IMR-90 (cell line): ENCODE data around the gene TF. TPM values are rescaled to one million over a fixed set of nuclear protein-coding genes. Genes with fewer than 3 reads are reported as not detected.

Source experiments
- ATAC-seq: fragments of 200-7000 bp; cut with Tn5 transposase; 2 replicates; pipeline ENCODE4 v1.9.1; 2020; ENCODE audit warnings: low read depth, mild to moderate bottlenecking, moderate library complexity
- BruUV-seq: library from RNA; stranded (reverse); fragments of 400-500 nt; replicated peaks from 2 replicates; lab custom pipeline; 2021; lab: Mats Ljungman, UMichigan
- CTCF ChIA-PET: fragments of 300-600 bp; formaldehyde crosslinking; extraction: SDS; loops from one replicate; lab custom pipeline; 2021; ENCODE audit warnings: antibody characterized with exemption; lab: Yijun Ruan, JAX
- POLR2A ChIA-PET: fragments of 300-600 bp; sonication (Branson Sonifier 250); formaldehyde crosslinking; loops from one replicate; lab custom pipeline; 2022; ENCODE audit warnings: antibody characterized with exemption; ENCODE audit not compliant: unreplicated experiment; lab: Charles Lee
- DNase-seq: peaks from one replicate; pipeline ENCODE4 v3.0.0; 2013
- H2AFZ ChIP-seq: replicated peaks from 2 replicates; pipeline ENCODE3; 2013; ENCODE audit warnings: low read length, mild to moderate bottlenecking; ENCODE audit not compliant: poor library complexity
- H2AK5ac ChIP-seq: 2 replicates; pipeline ENCODE4 v1.6.1; 2013; ENCODE audit warnings: low read depth, low read length, inconsistent platforms
- H2AK9ac ChIP-seq: replicated peaks from 2 replicates; pipeline ENCODE3; 2013; ENCODE audit warnings: mild to moderate bottlenecking, low read depth, low read length, moderate library complexity; ENCODE audit not compliant: poor library complexity
- H2BK120ac ChIP-seq: 2 replicates; pipeline ENCODE4 v1.6.1; 2013; ENCODE audit warnings: low read depth, low read length, inconsistent platforms
- H2BK15ac ChIP-seq: 3 replicates; pipeline ENCODE4 v1.6.1; 2013; ENCODE audit warnings: low read depth, low read length, inconsistent platforms
- H2BK20ac ChIP-seq: 2 replicates; pipeline ENCODE4 v1.6.1; 2013; ENCODE audit warnings: low read depth, mild to moderate bottlenecking, inconsistent platforms, low read length, moderate library complexity
- H2BK5ac ChIP-seq: 2 replicates; pipeline ENCODE4 v1.6.1; 2013; ENCODE audit warnings: mild to moderate bottlenecking, low read depth, low read length, inconsistent platforms; ENCODE audit not compliant: poor library complexity, severe bottlenecking
- H3K14ac ChIP-seq: replicated peaks from 2 replicates; pipeline ENCODE4 v1.6.1; 2013; ENCODE audit warnings: low read depth, low read length, inconsistent platforms
- H3K18ac ChIP-seq: 2 replicates; pipeline ENCODE4 v1.6.1; 2013; ENCODE audit warnings: low read depth, low read length, control low read depth
- H3K23ac ChIP-seq: 2 replicates; pipeline ENCODE4 v1.6.1; 2013; ENCODE audit warnings: low read depth, low read length, inconsistent platforms
- H3K27ac ChIP-seq: 2 replicates; pipeline ENCODE4 v1.5.1; 2013; ENCODE audit warnings: mild to moderate bottlenecking, control low read depth, low read length; ENCODE audit not compliant: insufficient read depth
- H3K27me3 ChIP-seq: 2 replicates; pipeline ENCODE4 v1.6.1; 2013; ENCODE audit warnings: low read length; ENCODE audit not compliant: control insufficient read depth, insufficient read depth
- H3K36me3 ChIP-seq: 2 replicates; pipeline ENCODE4 v1.6.1; 2013; ENCODE audit warnings: low read length, mixed read lengths; ENCODE audit not compliant: control insufficient read depth, insufficient read depth
- H3K4ac ChIP-seq: 2 replicates; pipeline ENCODE4 v1.6.1; 2013; ENCODE audit warnings: low read depth, low read length, inconsistent platforms
- H3K4me1 ChIP-seq: 2 replicates; pipeline ENCODE4 v1.6.1; 2013; ENCODE audit warnings: low read length, mixed read lengths; ENCODE audit not compliant: control insufficient read depth, insufficient read depth
- H3K4me2 ChIP-seq: 2 replicates; pipeline ENCODE4 v1.6.1; 2013; ENCODE audit warnings: low read depth, mild to moderate bottlenecking, control low read depth, low read length, moderate library complexity
- H3K4me3 ChIP-seq: 2 replicates; pipeline ENCODE4 v1.5.1; 2013; ENCODE audit warnings: low read depth, mild to moderate bottlenecking, control low read depth, low read length, moderate library complexity; ENCODE audit not compliant: insufficient read depth
- H3K56ac ChIP-seq: 2 replicates; pipeline ENCODE4 v1.6.1; 2013; ENCODE audit warnings: low read length, inconsistent platforms; ENCODE audit not compliant: insufficient read depth; ENCODE audit errors: extremely low read depth
- H3K79me1 ChIP-seq, 2 experiments: 2 replicates each; pipeline ENCODE4 v1.6.1; 2013; ENCODE audit warnings: low read length in 2 of 2, inconsistent platforms in 1 of 2, low read depth in 1 of 2
- H3K9ac ChIP-seq: 2 replicates; pipeline ENCODE4 v1.6.1; 2013; ENCODE audit warnings: low read depth, low read length, control low read depth
- H3K9me1 ChIP-seq: 2 replicates; pipeline ENCODE4 v1.6.1; 2013; ENCODE audit warnings: low read length, inconsistent platforms; ENCODE audit not compliant: insufficient read depth
- H3K9me3 ChIP-seq: 2 replicates; pipeline ENCODE4 v1.6.1; 2013; ENCODE audit warnings: low read length; ENCODE audit not compliant: control insufficient read depth, insufficient read depth
- H4K20me1 ChIP-seq: 2 replicates; pipeline ENCODE4 v1.6.1; 2013; ENCODE audit warnings: low read length, inconsistent platforms; ENCODE audit not compliant: insufficient read depth
- H4K5ac ChIP-seq: 2 replicates; pipeline ENCODE4 v1.6.1; 2013; ENCODE audit warnings: mild to moderate bottlenecking, low read depth, low read length, control low read depth
- H4K8ac ChIP-seq, 2 experiments: 2 replicates each; pipeline ENCODE4 v1.6.1; 2013; ENCODE audit warnings: low read depth in 2 of 2, low read length in 2 of 2, control low read depth in 1 of 2, inconsistent platforms in 1 of 2
- H4K91ac ChIP-seq: 2 replicates; pipeline ENCODE4 v1.6.1; 2013; ENCODE audit warnings: low read depth, low read length, inconsistent platforms; ENCODE audit not compliant: insufficient read depth
- CHD1 ChIP-seq: IDR thresholded peaks from 2 replicates; pipeline ENCODE4 v1.6.1; 2012; ENCODE audit warnings: low read depth, low read length, improper control_type of control experiment
- FOS ChIP-seq: fragments of 150-350 bp; IDR thresholded peaks from 2 replicates; pipeline ENCODE4 v1.6.1; 2016; ENCODE audit warnings: low read depth, low read length
- MAFK ChIP-seq: IDR thresholded peaks from 2 replicates; pipeline ENCODE4 v1.6.1; 2012; ENCODE audit warnings: low read depth, low read length, improper control_type of control experiment
- MAZ ChIP-seq: IDR thresholded peaks from 2 replicates; pipeline ENCODE4 v1.6.1; 2012; ENCODE audit warnings: low read depth, mild to moderate bottlenecking, low read length, improper control_type of control experiment, moderate library complexity, borderline replicate concordance
- NFE2L2 ChIP-seq: fragments of 150-350 bp; IDR thresholded peaks from 2 replicates; pipeline ENCODE4 v1.6.1; 2016; ENCODE audit warnings: low read depth, mild to moderate bottlenecking, low read length
- POLR2A ChIP-seq: IDR thresholded peaks from 2 replicates; pipeline ENCODE4 v1.6.1; 2012; ENCODE audit warnings: mild to moderate bottlenecking, low read depth, low read length
- RAD21 ChIP-seq: IDR thresholded peaks from 2 replicates; pipeline ENCODE4 v1.6.1; 2012; ENCODE audit warnings: low read length, improper control_type of control experiment
- RCOR1 ChIP-seq: IDR thresholded peaks from 2 replicates; pipeline ENCODE4 v1.6.1; 2012; ENCODE audit warnings: mild to moderate bottlenecking, low read length, improper control_type of control experiment; ENCODE audit not compliant: insufficient replicate concordance
- RFX5 ChIP-seq: IDR thresholded peaks from 2 replicates; pipeline ENCODE4 v1.8.0; 2012; ENCODE audit warnings: low read depth, mild to moderate bottlenecking, low read length, moderate library complexity
- SMC3 ChIP-seq: fragments of 150-350 bp; IDR thresholded peaks from 2 replicates; pipeline ENCODE4 v1.6.1; 2016; ENCODE audit warnings: low read depth, mild to moderate bottlenecking, antibody characterized with exemption, low read length, moderate library complexity
- WGBS, 2 experiments: methylation state at CpG; one replicate each; pipeline versions ENCODE4 v1.1.5 to v1.1.7; 2013; ENCODE audit warnings: missing lambda C conversion rate in 2 of 2; ENCODE audit not compliant: insufficient read length in 1 of 2; ENCODE audit errors: extremely low coverage in 2 of 2; 5-methylcytosine and 5-hydroxymethylcytosine counted together
- dilution Hi-C: fragments of 300-500 bp; cut with HindIII; formaldehyde crosslinking; loops from one replicate; pipeline ENCODE4 v1.14.3; 2018; ENCODE audit warnings: low sequenced_read_pairs; ENCODE audit not compliant: unreplicated experiment
- in situ Hi-C: fragments of 300-500 bp; cut with MboI; formaldehyde crosslinking; loops from 3 replicates; pipeline ENCODE4 v1.14.3; 2019; ENCODE audit warnings: low sequenced_read_pairs, inconsistent platforms, mixed read lengths
- intact Hi-C: fragments of 100-400 bp; cut with micrococcal nuclease; formaldehyde crosslinking; loops from 2 replicates; pipeline ENCODE4 v1.10.0; 2022
- polyA plus RNA-seq, 3 experiments: library from polyadenylated mRNA; depleted of rRNA; stranded (reverse); fragments of >200 nt; gene quantifications; 2 replicates each; pipeline ENCODE4 v1.2.3, GENCODE V29; 2012; ENCODE audit warnings: low replicate concordance in 1 of 3
- total RNA-seq: library from RNA; depleted of rRNA; stranded (reverse); fragments of >200 nt; gene quantifications from 2 replicates; pipeline ENCODE4 v1.2.3, GENCODE V29; 2012
- TF ChIP-seq, protein P1 (sequence below): conservative IDR thresholded peaks from 2 replicates; pipeline ENCODE4 v1.5.1; 2012; ENCODE audit warnings: mild to moderate bottlenecking, low read depth, low read length, improper control_type of control experiment
- TF ChIP-seq, protein P2 (sequence below): fragments of 150-350 bp; IDR thresholded peaks from 2 replicates; pipeline ENCODE4 v1.6.1; 2017; ENCODE audit warnings: mild to moderate bottlenecking, antibody characterized with exemption, low read length, low read depth

TF gene
- total and polyA plus RNA-seq, 2 of the 4 experiments (the other 2 are of a cell fraction) = 0.07 TPM; not detected in 1

DNA sequence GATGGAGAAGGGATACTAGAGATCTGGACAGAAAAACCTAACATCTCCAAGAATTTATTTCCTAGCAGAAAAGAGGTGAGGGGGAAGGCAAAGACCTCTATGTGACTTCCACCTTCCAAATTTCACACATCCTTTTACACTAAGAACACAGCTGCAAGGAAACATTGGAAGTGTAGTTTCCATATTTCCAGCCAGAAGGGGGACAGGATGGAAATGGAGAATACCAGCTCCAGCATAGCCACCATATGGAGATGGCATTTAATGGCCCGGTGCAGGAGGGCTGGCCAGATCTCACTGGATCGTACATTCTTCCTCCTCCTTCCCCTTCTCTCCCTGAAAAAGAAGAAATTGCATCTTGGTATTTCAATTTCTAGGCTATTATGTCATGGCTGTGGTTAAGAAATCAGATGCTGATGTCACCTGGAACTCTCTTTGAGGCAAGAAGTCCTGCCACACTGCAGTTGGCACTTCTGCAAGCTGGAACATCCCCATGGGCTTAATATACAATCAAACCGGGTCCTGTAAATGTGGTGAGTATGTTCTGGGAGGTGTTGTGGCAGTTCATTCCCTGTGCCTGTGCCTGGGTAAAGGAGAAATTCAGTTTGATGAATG, 36.9 kb upstream of the TF start:
- ChIA-PET CTCF (no interaction called here), POLR2A (no interaction called here)
- Histone ChIP-seq H4K5ac (no peak overlapping the region), H4K91ac (no peak overlapping the region), H3K27me3 (peaks cover 9% of the 10 kb centered on the region), H3K79me1 (no peaks in the 10 kb centered on the region), H4K8ac (no peak overlapping the region), H3K23ac (no peak overlapping the region), H3K4me3 (no peak overlapping the region), H3K9me1 (no peaks in the 10 kb centered on the region), H4K20me1 (no peaks in the 10 kb centered on the region), H2AFZ (no peak overlapping the region), H3K4me1 (no peaks in the 10 kb centered on the region), H3K18ac (no peak overlapping the region), H2AK5ac (no peak overlapping the region), H3K56ac (no peak overlapping the region), H2BK120ac (no peak overlapping the region), H2BK15ac (no peak overlapping the region), H2BK5ac (no peak overlapping the region), H2AK9ac (no peak overlapping the region), H2BK20ac (no peak overlapping the region), H3K4me2 (no peak overlapping the region), H3K9me3 (no peaks in the 10 kb centered on the region), H3K27ac (no peak overlapping the region), H3K4ac (no peak overlapping the region), H3K9ac (no peak overlapping the region), H3K36me3 (no peaks in the 10 kb centered on the region), H3K14ac (no peak overlapping the region)
- in situ Hi-C loops = no loop called here
- no CpG with 5 or more reads among the region's 3 CpGs for WGBS, 2 experiments
- ATAC-seq (no peak), DNase-seq (no peak)
- intact Hi-C loops = no loop called here
- dilution Hi-C loops = no loop called here
- no TSS peak for BruUV-seq
- TF ChIP-seq FOS = no peak
- TF ChIP-seq, protein P1, sequence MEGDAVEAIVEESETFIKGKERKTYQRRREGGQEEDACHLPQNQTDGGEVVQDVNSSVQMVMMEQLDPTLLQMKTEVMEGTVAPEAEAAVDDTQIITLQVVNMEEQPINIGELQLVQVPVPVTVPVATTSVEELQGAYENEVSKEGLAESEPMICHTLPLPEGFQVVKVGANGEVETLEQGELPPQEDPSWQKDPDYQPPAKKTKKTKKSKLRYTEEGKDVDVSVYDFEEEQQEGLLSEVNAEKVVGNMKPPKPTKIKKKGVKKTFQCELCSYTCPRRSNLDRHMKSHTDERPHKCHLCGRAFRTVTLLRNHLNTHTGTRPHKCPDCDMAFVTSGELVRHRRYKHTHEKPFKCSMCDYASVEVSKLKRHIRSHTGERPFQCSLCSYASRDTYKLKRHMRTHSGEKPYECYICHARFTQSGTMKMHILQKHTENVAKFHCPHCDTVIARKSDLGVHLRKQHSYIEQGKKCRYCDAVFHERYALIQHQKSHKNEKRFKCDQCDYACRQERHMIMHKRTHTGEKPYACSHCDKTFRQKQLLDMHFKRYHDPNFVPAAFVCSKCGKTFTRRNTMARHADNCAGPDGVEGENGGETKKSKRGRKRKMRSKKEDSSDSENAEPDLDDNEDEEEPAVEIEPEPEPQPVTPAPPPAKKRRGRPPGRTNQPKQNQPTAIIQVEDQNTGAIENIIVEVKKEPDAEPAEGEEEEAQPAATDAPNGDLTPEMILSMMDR = no peak
- TF ChIP-seq MAFK = no peak
- no peak for TF ChIP-seq RFX5
- no peak for TF ChIP-seq NFE2L2
- no peak for TF ChIP-seq RCOR1
- TF ChIP-seq CHD1 = no peak
- TF ChIP-seq MAZ = no peak
- TF ChIP-seq RAD21 = no peak
- TF ChIP-seq POLR2A = no peak
- no peak for TF ChIP-seq SMC3
- TF ChIP-seq, protein P2, sequence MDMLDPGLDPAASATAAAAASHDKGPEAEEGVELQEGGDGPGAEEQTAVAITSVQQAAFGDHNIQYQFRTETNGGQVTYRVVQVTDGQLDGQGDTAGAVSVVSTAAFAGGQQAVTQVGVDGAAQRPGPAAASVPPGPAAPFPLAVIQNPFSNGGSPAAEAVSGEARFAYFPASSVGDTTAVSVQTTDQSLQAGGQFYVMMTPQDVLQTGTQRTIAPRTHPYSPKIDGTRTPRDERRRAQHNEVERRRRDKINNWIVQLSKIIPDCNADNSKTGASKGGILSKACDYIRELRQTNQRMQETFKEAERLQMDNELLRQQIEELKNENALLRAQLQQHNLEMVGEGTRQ = no peak
